Effector memory CD8-positive, alpha-beta T cell (primary cell): ENCODE data around the gene DCST2.
A peak's percentile ranks its signal among the peaks of the same experiment; 100 is the strongest.

ENCODE experiments used
- ATAC-seq: fragments of 150-1000 bp; cut with Tn5 transposase; replicated peaks from 2 replicates; pipeline ENCODE4 v1.10.0; 2021; ENCODE audit warnings: mild to moderate bottlenecking, moderate library complexity
- DNase-seq, 3 experiments: peaks; one replicate each; pipeline ENCODE4 v3.0.0; 2021
- H3K27ac Mint-ChIP-seq, 2 donors: one replicate each; pipeline ENCODE4 v1.8.0; 2022; ENCODE audit warnings: mild to moderate bottlenecking in 2 of 2, mixed read lengths in 2 of 2, moderate library complexity in 2 of 2
- H3K27me3 Mint-ChIP-seq, 2 donors: one replicate each; pipeline ENCODE4 v1.8.0; 2022; ENCODE audit warnings: mixed read lengths in 2 of 2
- H3K36me3 Mint-ChIP-seq: one replicate; pipeline ENCODE4 v1.8.0; 2022; ENCODE audit warnings: mild to moderate bottlenecking, moderate library complexity, mixed read lengths; ENCODE audit not compliant: insufficient read depth
- H3K4me1 Mint-ChIP-seq, 2 donors: one replicate each; pipeline ENCODE4 v1.8.0; 2022; ENCODE audit warnings: low read depth in 2 of 2, mixed read lengths in 2 of 2
- H3K4me3 Mint-ChIP-seq, 2 donors: one replicate each; pipeline ENCODE4 v1.8.0; 2022; ENCODE audit warnings: mild to moderate bottlenecking in 2 of 2, mixed read lengths in 2 of 2, moderate library complexity in 2 of 2
- H3K9me3 Mint-ChIP-seq, 2 donors: one replicate each; pipeline ENCODE4 v1.8.0; 2022; ENCODE audit warnings: mixed read lengths in 2 of 2

The DCST2 gene

DNA sequence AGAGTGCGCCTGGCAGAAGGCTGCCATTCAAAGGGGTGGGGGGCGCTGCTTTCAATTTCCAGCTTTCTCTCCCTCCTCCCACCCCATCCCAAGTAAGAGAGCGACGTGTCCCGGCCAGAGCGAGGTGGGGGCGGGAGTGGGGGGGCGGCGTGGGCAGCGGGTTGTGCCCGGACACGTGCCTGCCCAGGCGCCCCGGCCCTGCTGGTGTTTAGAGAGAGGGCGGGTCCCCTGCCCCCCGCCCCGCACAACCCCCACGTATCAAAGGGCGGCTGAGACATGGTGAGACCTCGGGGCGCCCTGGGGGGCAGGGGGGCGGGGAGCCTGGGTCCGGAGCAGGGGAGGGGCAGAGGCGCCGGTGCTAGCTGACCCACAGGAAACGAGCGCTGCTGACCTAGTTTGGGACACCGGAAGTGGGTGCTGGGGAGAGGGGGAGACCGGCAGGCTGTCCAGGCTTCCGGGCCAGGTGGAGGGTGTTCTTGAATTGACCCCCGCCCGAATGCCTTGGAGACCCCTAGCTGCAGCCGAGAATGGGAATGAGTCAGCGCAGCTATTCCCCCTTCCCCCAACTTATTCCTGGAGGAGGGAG is 29.7 kb downstream of the DCST2 start:
- H3K4me1 Mint-ChIP-seq = peaks cover 35 to 50% of the 10 kb centered on the region in 2 donors
- no peaks in the 10 kb centered on the region for H3K27me3 Mint-ChIP-seq
- H3K4me3 Mint-ChIP-seq = peak overlapping the region; percentile 96 to 97
- H3K27ac Mint-ChIP-seq = peak overlapping the region; percentile 88 to 93
- peaks cover 14% of the 10 kb centered on the region for H3K36me3 Mint-ChIP-seq
- no peaks in the 10 kb centered on the region for H3K9me3 Mint-ChIP-seq
- ATAC-seq (no peak), DNase-seq (no peak)

DNA sequence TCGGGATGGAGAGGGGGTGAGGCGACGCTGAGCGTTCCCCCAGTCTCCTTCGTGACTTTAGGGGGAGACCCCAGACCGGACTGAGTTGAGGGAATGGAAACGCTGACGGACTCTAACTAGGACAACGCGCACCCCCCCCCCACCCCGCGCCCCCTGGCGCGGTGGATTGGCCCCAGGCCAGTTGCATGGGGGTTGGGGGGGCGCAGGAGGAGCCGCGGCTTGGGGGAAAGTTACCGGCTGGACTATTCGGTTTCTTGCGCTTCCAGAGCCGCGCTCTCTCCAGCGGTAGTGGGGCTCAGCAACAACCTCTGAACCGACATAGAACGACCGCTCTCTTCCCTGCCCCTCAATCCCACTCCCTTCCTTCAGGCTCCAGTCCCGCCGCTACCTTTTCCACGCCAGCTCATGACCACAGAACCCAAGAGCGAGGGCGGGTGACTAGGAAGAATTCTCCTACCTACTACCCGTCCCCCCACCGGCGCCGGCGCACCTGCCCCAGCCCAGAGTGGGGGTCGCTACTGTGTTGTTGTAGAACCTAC is 30.3 kb downstream of the DCST2 start:
- Mint-ChIP-seq H3K4me1 (peaks cover 36 to 49% of the 10 kb centered on the region in 2 donors), H3K36me3 (peaks cover 18% of the 10 kb centered on the region), H3K27ac (peak overlapping the region; percentile 88 to 93), H3K4me3 (peak overlapping the region; percentile 96 to 97), H3K27me3 (no peaks in the 10 kb centered on the region), H3K9me3 (no peaks in the 10 kb centered on the region)
- DNase-seq (no peak), ATAC-seq (no peak)

DNA sequence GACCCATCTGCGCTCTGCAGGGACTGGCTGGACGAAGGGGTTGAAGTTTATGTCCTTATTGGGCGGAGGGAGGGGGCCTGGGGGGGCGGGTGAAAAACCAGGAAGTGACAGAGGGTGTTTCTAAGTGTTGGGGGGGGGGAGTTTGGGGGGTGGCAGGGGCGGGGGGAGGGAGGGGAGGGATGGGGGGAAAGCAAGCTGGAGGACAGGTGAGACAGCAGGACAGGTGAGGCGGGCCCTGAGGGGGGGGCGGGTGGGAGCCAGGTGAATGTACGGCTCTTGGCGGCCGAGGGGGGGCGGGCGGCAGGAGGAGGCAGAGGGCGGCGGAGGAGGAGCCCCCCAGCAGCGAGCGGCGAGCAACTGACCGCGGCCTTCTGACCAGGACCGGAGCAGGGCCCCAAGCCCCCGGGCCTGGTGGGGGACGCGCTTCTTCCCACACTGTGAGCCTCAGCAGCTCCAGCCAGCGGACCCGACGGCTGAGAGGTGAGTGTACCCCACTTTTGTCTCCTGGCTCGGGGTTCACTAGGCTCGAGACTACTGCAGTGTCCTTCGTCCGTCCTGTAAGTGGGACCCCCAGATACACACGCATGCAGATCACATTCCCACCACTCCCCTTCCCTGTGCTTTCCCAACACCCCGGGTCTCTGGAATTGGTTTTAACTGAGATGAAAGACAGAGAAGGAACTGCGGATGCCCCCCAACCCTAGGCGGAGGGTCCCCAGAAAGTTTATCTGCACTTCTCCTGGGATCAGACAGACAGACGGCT is 30.9 kb downstream of the DCST2 start, which contains the start of gene ZBTB7B:
Gene ZBTB7B, plus strand, starts transcription at position 339 of the 763 bp plus-strand sequence. CDS start 11,859 bp downstream, outside the sequence.
- peak; percentile 6 for ATAC-seq
- no peak for DNase-seq

DNA sequence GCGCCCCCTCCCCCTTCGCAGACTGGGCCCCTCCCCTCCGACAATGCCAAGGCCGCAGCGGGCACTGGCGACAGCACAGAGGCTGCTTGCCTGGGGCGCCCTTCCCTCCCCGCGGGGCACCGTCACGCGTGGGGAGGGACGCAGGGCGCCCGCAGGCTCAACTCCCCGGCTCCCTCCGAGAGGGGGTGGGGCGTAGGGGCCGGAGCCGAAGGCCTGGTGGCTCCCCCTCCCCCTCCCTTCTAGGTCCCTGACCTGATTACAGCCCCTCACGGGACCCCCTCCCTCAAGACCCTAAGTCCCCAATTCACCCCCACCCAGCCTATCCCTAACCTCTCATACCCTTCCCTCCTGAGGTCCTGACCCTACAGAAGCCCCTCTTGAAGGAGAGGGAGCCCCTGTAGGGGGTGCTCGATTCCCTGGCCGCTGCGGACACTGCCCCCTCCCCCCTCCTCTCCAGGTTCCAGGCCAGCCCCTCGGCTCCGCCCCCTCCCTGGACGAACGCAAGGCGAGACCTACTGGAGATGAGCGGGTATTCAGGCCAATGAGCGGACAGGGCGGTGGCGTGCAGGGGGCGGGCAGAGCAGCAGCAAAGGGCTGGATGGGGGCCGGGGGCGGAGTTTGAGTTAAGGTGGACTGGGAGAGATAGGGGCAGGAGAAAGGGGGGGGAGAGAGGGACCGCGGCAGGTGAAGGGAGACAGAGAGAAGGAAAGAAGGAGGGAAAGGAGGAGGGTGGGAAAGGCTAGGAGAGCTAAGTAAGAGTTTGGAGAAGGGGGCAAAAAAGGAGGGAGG is 31.7 kb downstream of the DCST2 start:
- peak overlapping the region; percentile 86 to 88 for H3K27ac Mint-ChIP-seq
- peak; percentile 77 for ATAC-seq
- peak overlapping the region; percentile 96 to 97 for H3K4me3 Mint-ChIP-seq
- H3K4me1 Mint-ChIP-seq = peaks cover 39 to 52% of the 10 kb centered on the region in 2 donors
- no peaks in the 10 kb centered on the region for H3K9me3 Mint-ChIP-seq
- peak; percentile 95 to 98 (median 96) for DNase-seq
- H3K36me3 Mint-ChIP-seq = peaks cover 21% of the 10 kb centered on the region
- H3K27me3 Mint-ChIP-seq = no peaks in the 10 kb centered on the region

More for the DNA sequence above, 30.9 kb downstream of the DCST2 start, which contains the start of gene ZBTB7B:
- Mint-ChIP-seq H3K4me3 (peak within 1 kb of the TSS; percentile 96 to 97), H3K36me3 (peaks cover 21% of the 10 kb centered on the region), H3K9me3 (no peaks in the 10 kb centered on the region), H3K27me3 (no peaks in the 10 kb centered on the region), H3K27ac (peak within 1 kb of the TSS; percentile 88 to 93), H3K4me1 (peaks cover 36 to 52% of the 10 kb centered on the region in 2 donors)

DNA sequence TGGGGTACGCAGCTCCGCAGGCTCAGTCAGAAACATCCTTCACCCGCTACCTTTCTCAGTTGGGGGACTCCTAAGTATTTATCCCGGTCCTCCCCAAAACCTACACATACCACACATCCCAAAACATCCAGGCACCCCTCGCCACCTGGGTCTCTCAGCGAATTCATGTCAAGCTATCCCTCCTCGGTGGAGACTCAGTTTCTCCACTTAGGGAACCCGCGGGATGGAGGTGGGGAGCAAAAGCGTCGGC is 32.2 kb downstream of the DCST2 start:
- DNase-seq = no peak
- Mint-ChIP-seq H3K9me3 (no peaks in the 10 kb centered on the region), H3K27me3 (no peaks in the 10 kb centered on the region), H3K36me3 (peaks cover 21% of the 10 kb centered on the region), H3K4me1 (peaks cover 34 to 46% of the 10 kb centered on the region in 2 donors), H3K4me3 (peak overlapping the region; percentile 96 to 97), H3K27ac (peak overlapping the region; percentile 86 to 88)
- no peak for ATAC-seq

DNA sequence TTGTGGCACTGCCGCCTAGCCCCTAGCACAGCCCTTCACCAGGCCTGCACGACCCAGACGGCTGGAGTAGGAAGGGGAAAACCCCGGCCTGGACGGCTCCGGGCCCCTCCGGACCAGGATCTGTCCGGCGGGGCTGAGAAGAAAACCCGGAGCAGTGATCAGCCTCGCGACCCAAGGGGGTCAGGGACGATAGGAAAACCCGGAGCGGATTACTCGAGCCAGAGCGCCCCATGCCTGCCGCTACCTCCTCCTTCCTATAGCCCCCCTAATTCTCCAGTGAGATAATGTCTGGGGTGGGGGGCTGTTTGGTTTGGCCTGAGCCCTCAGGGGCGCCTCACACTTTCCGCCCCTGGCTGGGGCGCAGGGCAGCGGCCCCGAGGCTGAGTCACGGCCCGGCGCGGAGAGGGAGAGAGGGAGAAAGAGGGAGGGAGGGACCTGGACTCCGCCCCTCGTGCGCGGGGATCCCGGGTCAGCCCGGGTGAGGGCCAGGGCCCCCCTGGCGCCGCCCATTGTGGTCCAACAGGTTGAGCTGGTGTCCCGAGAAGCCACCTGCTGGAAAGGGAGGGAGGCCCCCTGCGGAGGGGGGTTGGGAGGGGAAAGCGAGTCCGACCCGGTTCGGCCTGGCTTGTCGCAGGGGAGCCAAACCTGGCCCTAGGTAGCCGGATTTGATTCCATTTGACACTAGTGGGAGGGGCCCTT is 32.7 kb downstream of the DCST2 start:
- H3K27me3 Mint-ChIP-seq = no peaks in the 10 kb centered on the region
- H3K36me3 Mint-ChIP-seq = peaks cover 21% of the 10 kb centered on the region
- H3K4me1 Mint-ChIP-seq = peaks cover 29 to 42% of the 10 kb centered on the region in 2 donors
- H3K4me3 Mint-ChIP-seq = peak overlapping the region; percentile 96 to 97
- DNase-seq (peak; percentile 61 to 67 (median 63)), ATAC-seq (peak; percentile 32)
- H3K9me3 Mint-ChIP-seq = no peaks in the 10 kb centered on the region
- H3K27ac Mint-ChIP-seq = peak overlapping the region; percentile 86 to 88

DNA sequence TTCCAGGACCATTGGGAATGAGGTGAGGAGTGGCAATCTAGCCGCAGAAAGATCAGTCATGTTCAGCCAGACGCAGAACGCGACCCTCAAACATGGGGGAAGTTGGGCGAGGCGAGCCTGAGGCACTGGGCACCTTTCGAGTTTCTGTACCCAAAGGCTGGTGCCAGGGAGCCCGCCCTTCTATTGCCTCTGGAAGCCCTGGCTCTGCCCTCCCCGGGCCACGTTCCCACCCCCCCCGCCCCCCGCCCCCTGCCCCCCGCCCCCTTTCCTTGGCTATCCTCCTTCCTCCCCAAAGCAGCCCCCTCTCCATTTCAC is 33.2 kb downstream of the DCST2 start:
- Mint-ChIP-seq H3K27ac (peak overlapping the region; percentile 74 to 88), H3K9me3 (no peaks in the 10 kb centered on the region), H3K4me3 (peak overlapping the region; percentile 96 to 97), H3K4me1 (peaks cover 29 to 37% of the 10 kb centered on the region in 2 donors), H3K27me3 (no peaks in the 10 kb centered on the region), H3K36me3 (peaks cover 21% of the 10 kb centered on the region)
- peak in 1 of 3 experiments; percentile 32 for DNase-seq
- no peak for ATAC-seq

DNA sequence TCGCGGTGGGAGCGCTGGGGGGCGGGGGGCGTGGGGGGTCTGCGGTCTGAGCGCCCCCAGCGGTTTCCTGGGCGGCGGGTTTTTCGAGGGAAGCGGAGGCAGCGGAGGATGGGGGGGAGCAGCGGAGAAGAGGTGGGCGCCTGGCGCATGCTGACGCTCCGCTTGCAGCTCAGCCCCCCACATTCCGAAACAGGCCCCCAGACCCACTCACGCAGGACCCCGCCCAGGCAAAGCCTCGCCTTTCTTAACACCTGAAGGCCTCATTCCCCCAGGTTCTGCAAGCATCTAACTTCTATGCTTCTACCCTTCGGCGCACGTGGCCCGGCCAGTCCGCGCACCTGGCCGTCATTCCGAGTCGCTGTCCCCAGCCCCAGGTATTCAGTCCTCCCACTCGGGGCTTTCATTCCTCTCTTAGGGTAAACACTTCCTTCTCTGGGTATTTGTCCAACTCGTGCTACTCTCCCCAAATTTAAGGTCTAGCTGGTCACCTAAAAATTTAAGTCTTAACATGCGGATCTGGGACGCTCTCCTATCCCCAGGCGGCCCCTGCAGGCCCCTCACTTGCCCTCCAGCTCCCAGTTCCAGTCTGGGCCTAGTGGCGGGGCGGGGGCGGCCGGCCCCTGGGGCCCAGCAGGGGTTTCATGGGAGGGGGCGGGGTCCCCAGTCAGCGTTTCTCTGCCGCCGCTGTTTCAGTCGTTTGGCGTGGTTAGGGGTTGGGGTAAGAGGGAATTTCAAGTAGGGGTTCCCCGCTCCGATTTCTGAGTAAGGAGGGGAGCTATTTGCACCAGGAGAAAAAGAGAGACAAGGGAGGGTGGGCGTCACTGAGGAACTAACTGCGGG is 33.8 kb downstream of the DCST2 start:
- Mint-ChIP-seq H3K27me3 (no peaks in the 10 kb centered on the region), H3K9me3 (no peaks in the 10 kb centered on the region), H3K27ac (peak overlapping the region; percentile 74 to 88), H3K4me3 (peak overlapping the region; percentile 96 to 97), H3K36me3 (peaks cover 21% of the 10 kb centered on the region), H3K4me1 (peaks cover 29 to 34% of the 10 kb centered on the region in 2 donors)
- no peak for ATAC-seq
- peak in 1 of 3 experiments; percentile 25 for DNase-seq

DNA sequence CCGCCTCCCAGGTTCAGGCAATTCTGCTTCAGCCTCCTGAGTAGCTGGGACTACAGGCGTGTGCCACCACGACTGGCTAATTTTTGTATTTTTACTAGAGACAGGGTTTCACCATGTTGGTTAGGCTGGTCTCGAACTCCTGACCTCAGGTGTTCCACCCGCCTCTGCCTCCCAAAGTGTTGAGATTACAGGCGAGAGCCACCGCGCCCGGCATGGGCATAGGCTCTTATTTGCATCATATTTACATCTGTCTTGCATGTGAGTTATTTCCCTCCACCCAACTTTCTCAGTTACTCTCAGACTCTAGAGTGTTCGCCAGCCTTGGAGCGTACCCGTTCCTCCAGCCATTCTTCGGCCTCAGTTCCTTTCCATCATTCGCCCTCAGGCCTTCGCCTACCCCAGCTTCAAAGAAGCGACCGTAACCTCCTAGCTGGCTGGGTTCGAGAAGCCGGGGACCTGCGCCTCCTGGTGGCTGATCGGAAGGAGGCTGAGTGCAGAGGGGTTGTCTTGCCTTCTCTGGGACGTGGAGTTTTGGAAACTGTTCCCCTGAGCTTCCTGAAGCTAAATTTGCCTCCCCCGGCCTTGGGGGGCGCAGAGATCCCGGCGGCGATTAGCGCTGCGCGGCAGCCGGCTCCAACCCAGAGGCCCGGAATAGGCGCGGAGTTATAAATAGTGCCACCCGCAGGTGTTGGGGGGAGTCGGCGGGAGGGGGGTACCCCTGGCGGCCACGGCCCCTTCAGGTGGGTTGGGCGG is 34.6 kb downstream of the DCST2 start:
- peak; percentile 50 to 55 (median 50) for DNase-seq
- Mint-ChIP-seq H3K27me3 (no peaks in the 10 kb centered on the region), H3K27ac (peak overlapping the region; percentile 75 to 88), H3K4me3 (peak overlapping the region; percentile 96 to 97), H3K9me3 (no peaks in the 10 kb centered on the region), H3K4me1 (peaks cover 23 to 26% of the 10 kb centered on the region in 2 donors), H3K36me3 (peaks cover 21% of the 10 kb centered on the region)
- peak; percentile 3 for ATAC-seq

DNA sequence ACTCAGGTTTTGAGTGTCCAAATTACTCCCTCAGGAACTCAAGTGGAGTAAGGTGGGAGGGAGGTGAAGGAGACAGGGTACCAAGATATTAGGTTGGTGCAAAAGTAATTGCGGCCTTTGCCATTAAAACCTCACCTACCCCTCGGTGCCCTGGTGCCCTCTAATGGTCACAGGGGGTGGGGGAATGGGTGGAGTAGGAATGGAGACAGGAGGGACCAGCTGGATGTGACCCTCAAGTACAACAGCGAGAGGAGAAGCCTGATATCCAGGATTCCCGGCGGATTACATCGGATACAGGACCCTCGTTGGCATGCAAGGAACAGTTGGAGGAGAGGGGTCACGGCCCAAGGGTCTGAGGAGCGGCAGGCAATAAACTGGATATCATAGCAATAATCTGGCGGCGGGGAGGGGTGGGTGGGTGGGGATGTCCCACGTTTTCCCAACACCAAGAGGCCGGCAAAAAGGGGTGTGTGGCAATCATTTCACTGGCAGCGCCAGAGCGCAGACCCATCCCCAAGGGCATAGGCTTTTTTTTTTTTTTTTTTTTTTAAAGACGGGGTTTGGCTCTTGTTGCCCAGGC is 35.3 kb downstream of the DCST2 start:
- Mint-ChIP-seq H3K27me3 (no peaks in the 10 kb centered on the region), H3K9me3 (no peaks in the 10 kb centered on the region), H3K4me3 (peak overlapping the region; percentile 31 to 97), H3K36me3 (peaks cover 21% of the 10 kb centered on the region), H3K4me1 (peaks cover 17 to 21% of the 10 kb centered on the region in 2 donors), H3K27ac (no peak overlapping the region)
- no peak for ATAC-seq
- DNase-seq = no peak

DNA sequence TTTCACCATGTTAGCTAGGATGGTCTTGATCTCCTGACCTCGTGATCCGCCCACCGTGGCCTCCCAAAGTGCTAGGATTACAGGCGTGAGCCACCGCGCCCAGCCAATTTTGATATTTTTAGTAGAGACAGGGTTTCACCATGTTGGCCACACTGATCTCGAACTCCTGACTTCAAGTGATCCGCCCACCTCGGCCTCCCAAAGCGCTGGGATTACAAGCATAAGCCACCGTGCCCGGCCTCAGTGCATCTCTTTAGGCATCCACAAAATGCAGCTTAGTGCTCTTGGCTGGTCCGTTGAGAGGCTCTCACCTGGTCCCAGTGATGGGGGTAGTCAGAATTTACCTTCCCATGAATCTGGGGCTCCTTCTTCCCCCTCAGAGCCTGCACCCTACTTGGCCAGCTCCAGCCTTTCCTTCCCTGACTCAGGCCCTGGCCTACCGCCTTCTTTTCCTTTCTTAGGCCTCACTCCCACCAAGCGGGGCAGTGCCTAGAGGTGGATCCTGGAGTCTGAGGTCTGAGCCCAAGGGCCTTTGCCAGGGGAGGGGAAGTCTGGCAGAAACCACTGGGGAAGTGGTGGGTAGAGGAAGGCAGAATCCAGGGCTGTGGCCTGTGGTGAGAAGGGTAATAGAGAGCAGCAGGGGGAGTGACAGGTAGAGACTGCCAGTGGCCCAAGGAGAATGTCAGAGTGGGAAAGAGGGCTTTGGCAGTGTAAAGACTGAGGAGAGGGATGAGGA is 36.4 kb downstream of the DCST2 start:
- ATAC-seq = no peak
- Mint-ChIP-seq H3K36me3 (peaks cover 19% of the 10 kb centered on the region), H3K4me3 (no peak overlapping the region), H3K9me3 (no peaks in the 10 kb centered on the region), H3K27ac (peak overlapping the region in 1 of 2 donors; percentile 45), H3K4me1 (peaks cover 17 to 21% of the 10 kb centered on the region in 2 donors), H3K27me3 (no peaks in the 10 kb centered on the region)
- no peak for DNase-seq
